ENCODE data around the gene ZNF208. TPM values are rescaled to one million over a fixed set of nuclear protein-coding genes. Genes with fewer than 3 reads are reported as not detected.
"Not testable (repeated sequence)": the region's sequence is repeated elsewhere in the genome, so short reads cannot be mapped to it uniquely, and the experiment has no call there.

The ZNF208 gene
- total RNA-seq, 1 experiment from 2014 or later = not detected

- ChIA-PET CTCF (no interaction called here), POLR2A (no interaction called here)
- peaks cover 95% of the 10 kb centered on the region for H3K9me3 Mint-ChIP-seq
- H3K27me3 Mint-ChIP-seq (ENCODE audit: low read depth) = peaks cover 9% of the 10 kb centered on the region
- DNase-seq (ENCODE audit: low spot score) (no peak), ATAC-seq (no peak)
- H3K36me3 Mint-ChIP-seq = peaks cover 80% of the 10 kb centered on the region
- H3K27ac Mint-ChIP-seq = no peak overlapping the region
- TF ChIP-seq ZMAT4 (CRISPR knock-in tag; IDR thresholded peaks at IDR 0.05) (no peak), ZNF396 (CRISPR knock-in tag; IDR thresholded peaks at IDR 0.05; ENCODE audit: borderline replicate concordance) (no peak), E2F4 (CRISPR knock-in tag; IDR thresholded peaks at IDR 0.05; ENCODE audit: borderline replicate concordance, low read depth) (no peak), ZNF425 (CRISPR knock-in tag; conservative IDR thresholded peaks at IDR 0.05) (no peak), ATF2 (CRISPR knock-in tag; IDR thresholded peaks at IDR 0.05; ENCODE audit: borderline replicate concordance, low read depth) (no peak), ZNF232 (CRISPR knock-in tag; IDR thresholded peaks at IDR 0.05) (no peak), MYBL2 (CRISPR knock-in tag; IDR thresholded peaks at IDR 0.05) (no peak), NR2C2 (CRISPR knock-in tag; IDR thresholded peaks at IDR 0.05) (no peak), TEAD1 (CRISPR knock-in tag; IDR thresholded peaks at IDR 0.05) (no peak), STAT6 (CRISPR knock-in tag; conservative IDR thresholded peaks at IDR 0.05; ENCODE audit: low read depth) (no peak), ETV6 (CRISPR knock-in tag; IDR thresholded peaks at IDR 0.05) (no peak), AFF4 (CRISPR knock-in tag; IDR thresholded peaks at IDR 0.05; ENCODE audit: borderline replicate concordance) (no peak)
- no peaks in the 10 kb centered on the region for H3K4me1 Mint-ChIP-seq
- no peak overlapping the region for H3K4me3 Mint-ChIP-seq
These were observed 15.9 kb upstream of the ZNF208 start for GRCh38 chr19:22026687-22027086.

GRCh38 chr19:22025539-22025938 is 14.8 kb upstream of the ZNF208 start:
- Mint-ChIP-seq H3K9me3 (peaks cover 89% of the 10 kb centered on the region), H3K36me3 (peaks cover 81% of the 10 kb centered on the region)
- H3K4me3 Mint-ChIP-seq; POLR2A ChIA-PET; H3K27me3 Mint-ChIP-seq (ENCODE audit: low read depth); CTCF ChIA-PET; H3K27ac Mint-ChIP-seq; H3K4me1 Mint-ChIP-seq; ATAC-seq; DNase-seq (ENCODE audit: low spot score): not testable (repeated sequence)

Data from WTC11 (cell line).